ENCODE results near the gene TJAP1.

TJAP1 gene

GRCh38 chr6:43468748-43469681 is 8.4 kb upstream of the TJAP1 start:
- Histone ChIP-seq H3K9me3 (no peaks in the 10 kb centered on the region), H3K4me1 (no peaks in the 10 kb centered on the region), H3K4me3 (ENCODE audit: low read depth, low read length) (no peak overlapping the region), H3K36me3 (no peaks in the 10 kb centered on the region), H3K27me3 (no peaks in the 10 kb centered on the region)
- TF ChIP-seq, protein P1, sequence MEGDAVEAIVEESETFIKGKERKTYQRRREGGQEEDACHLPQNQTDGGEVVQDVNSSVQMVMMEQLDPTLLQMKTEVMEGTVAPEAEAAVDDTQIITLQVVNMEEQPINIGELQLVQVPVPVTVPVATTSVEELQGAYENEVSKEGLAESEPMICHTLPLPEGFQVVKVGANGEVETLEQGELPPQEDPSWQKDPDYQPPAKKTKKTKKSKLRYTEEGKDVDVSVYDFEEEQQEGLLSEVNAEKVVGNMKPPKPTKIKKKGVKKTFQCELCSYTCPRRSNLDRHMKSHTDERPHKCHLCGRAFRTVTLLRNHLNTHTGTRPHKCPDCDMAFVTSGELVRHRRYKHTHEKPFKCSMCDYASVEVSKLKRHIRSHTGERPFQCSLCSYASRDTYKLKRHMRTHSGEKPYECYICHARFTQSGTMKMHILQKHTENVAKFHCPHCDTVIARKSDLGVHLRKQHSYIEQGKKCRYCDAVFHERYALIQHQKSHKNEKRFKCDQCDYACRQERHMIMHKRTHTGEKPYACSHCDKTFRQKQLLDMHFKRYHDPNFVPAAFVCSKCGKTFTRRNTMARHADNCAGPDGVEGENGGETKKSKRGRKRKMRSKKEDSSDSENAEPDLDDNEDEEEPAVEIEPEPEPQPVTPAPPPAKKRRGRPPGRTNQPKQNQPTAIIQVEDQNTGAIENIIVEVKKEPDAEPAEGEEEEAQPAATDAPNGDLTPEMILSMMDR (IDR thresholded peaks at IDR 0.05; ENCODE audit: low read depth, low read length): no peak
- no peak for DNase-seq

- no peaks in the 10 kb centered on the region for H3K27me3 ChIP-seq
- no peak overlapping the region for H3K4me3 ChIP-seq (ENCODE audit: low read depth, low read length)
- H3K4me1 ChIP-seq: no peaks in the 10 kb centered on the region
- H3K9me3 ChIP-seq: no peaks in the 10 kb centered on the region
- TF ChIP-seq, protein P1 (IDR thresholded peaks at IDR 0.05; ENCODE audit: low read depth, low read length): no peak
- no peak for DNase-seq
- H3K36me3 ChIP-seq: no peaks in the 10 kb centered on the region
Observed at GRCh38 chr6:43469947-43470346, 7.4 kb upstream of the TJAP1 start.

- H3K36me3 ChIP-seq: no peaks in the 10 kb centered on the region
- no peaks in the 10 kb centered on the region for H3K9me3 ChIP-seq
- TF ChIP-seq, protein P1 (IDR thresholded peaks at IDR 0.05; ENCODE audit: low read depth, low read length): no peak
- no peak overlapping the region for H3K4me3 ChIP-seq (ENCODE audit: low read depth, low read length)
- H3K27me3 ChIP-seq: no peaks in the 10 kb centered on the region
- DNase-seq: no peak
- H3K4me1 ChIP-seq: no peaks in the 10 kb centered on the region
Observed at GRCh38 chr6:43471399-43471798, 6.0 kb upstream of the TJAP1 start.

GRCh38 chr6:43472515-43472914 is 4.9 kb upstream of the TJAP1 start:
- Histone ChIP-seq H3K27me3 (no peaks in the 10 kb centered on the region), H3K9me3 (no peaks in the 10 kb centered on the region), H3K4me3 (ENCODE audit: low read depth, low read length) (no peak overlapping the region), H3K36me3 (no peaks in the 10 kb centered on the region), H3K4me1 (peaks cover 5% of the 10 kb centered on the region)
- no peak for DNase-seq
- TF ChIP-seq, protein P1 (IDR thresholded peaks at IDR 0.05; ENCODE audit: low read depth, low read length): no peak

GRCh38 chr6:43475516-43475915 is 1.9 kb upstream of the TJAP1 start:
- H3K9me3 ChIP-seq: no peaks in the 10 kb centered on the region
- no peaks in the 10 kb centered on the region for H3K36me3 ChIP-seq
- no peaks in the 10 kb centered on the region for H3K27me3 ChIP-seq
- DNase-seq: no peak
- TF ChIP-seq, protein P1 (IDR thresholded peaks at IDR 0.05; ENCODE audit: low read depth, low read length): no peak
- peaks cover 5% of the 10 kb centered on the region for H3K4me1 ChIP-seq
- H3K4me3 ChIP-seq (ENCODE audit: low read depth, low read length): no peak overlapping the region

- Histone ChIP-seq H3K27me3 (no peaks in the 10 kb centered on the region), H3K4me3 (ENCODE audit: low read depth, low read length) (peak overlapping the region; percentile 62), H3K4me1 (peaks cover 5% of the 10 kb centered on the region), H3K9me3 (no peaks in the 10 kb centered on the region), H3K36me3 (no peaks in the 10 kb centered on the region)
- DNase-seq: no peak
- TF ChIP-seq, protein P1 (IDR thresholded peaks at IDR 0.05; ENCODE audit: low read depth, low read length): no peak
Observed at GRCh38 chr6:43476746-43477145, 624 bp upstream of the TJAP1 start.
